ENCODE measurements around the gene RNF213. TPM values are rescaled to one million over a fixed set of nuclear protein-coding genes. Genes with fewer than 3 reads are reported as not detected.

Gene RNF213
- total and polyA plus RNA-seq, 4 donors = 18.2 to 104 (median 33.5) TPM

DNA sequence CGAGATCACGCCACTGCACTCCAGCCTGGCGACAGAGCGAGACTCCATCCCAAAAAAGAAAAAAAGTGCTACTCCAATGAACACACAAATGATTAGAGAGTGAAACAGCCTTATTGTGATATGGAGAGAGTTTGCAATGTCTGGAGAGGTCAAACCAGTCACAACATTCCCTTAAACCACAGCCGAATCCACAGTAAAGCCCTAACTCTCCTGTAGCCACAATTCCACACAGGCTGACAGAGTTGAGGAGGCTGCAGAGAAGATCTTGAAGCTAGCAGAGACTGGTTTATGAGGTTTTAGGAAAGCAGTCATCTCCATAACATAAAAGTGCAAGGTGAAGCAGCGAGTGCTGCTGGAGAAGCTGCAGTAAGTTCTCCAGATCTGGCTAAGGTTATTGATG lies 6.7 kb downstream of the RNF213 start:
- no peak overlapping the region for H3K4me3 ChIP-seq (ENCODE audit: low read depth in 1 of 3, low read length in 3 of 3)
- H3K27ac ChIP-seq (ENCODE audit: low read depth in 1 of 2, low read length in 2 of 2) = no peak overlapping the region
- no peaks in the 10 kb centered on the region for H3K27me3 ChIP-seq (ENCODE audit: control insufficient read depth in 4 of 4, insufficient read depth in 4 of 4, low read length in 3 of 4)
- H3K9ac ChIP-seq (ENCODE audit: low read depth in 1 of 2, low read length in 2 of 2) = no peak overlapping the region
- H3K36me3 ChIP-seq (ENCODE audit: control insufficient read depth in 4 of 4, insufficient read depth in 3 of 4, low read depth in 1 of 4, low read length in 3 of 4) = peaks cover 2 to 15% (median 11%) of the 10 kb centered on the region in 4 donors
- peaks cover 14 to 25% (median 21%) of the 10 kb centered on the region in 4 donors for H3K4me1 ChIP-seq (ENCODE audit: control insufficient read depth in 4 of 4, insufficient read depth in 4 of 4, low read length in 3 of 4)
- H3K9me3 ChIP-seq (ENCODE audit: control insufficient read depth in 4 of 4, low read length in 3 of 4) = no peaks in the 10 kb centered on the region
- 96% methylated on average over 6 of the region's 6 CpGs for WGBS
- no peak for DNase-seq (ENCODE audit: low spot score)
- TF ChIP-seq RXRA (IDR thresholded peaks at IDR 0.05) (no peak), FOXA2 (IDR thresholded peaks at IDR 0.05) (no peak), SP1 (IDR thresholded peaks at IDR 0.05) (no peak), JUND (IDR thresholded peaks at IDR 0.05) (no peak), EGR1 (IDR thresholded peaks at IDR 0.05; ENCODE audit: low read depth in 2 of 2) (no peak), HNF4G (IDR thresholded peaks at IDR 0.05) (no peak)
- TF ChIP-seq, protein P1, sequence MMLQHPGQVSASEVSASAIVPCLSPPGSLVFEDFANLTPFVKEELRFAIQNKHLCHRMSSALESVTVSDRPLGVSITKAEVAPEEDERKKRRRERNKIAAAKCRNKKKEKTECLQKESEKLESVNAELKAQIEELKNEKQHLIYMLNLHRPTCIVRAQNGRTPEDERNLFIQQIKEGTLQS (IDR thresholded peaks at IDR 0.05) = no peak
- TF ChIP-seq, protein P2, sequence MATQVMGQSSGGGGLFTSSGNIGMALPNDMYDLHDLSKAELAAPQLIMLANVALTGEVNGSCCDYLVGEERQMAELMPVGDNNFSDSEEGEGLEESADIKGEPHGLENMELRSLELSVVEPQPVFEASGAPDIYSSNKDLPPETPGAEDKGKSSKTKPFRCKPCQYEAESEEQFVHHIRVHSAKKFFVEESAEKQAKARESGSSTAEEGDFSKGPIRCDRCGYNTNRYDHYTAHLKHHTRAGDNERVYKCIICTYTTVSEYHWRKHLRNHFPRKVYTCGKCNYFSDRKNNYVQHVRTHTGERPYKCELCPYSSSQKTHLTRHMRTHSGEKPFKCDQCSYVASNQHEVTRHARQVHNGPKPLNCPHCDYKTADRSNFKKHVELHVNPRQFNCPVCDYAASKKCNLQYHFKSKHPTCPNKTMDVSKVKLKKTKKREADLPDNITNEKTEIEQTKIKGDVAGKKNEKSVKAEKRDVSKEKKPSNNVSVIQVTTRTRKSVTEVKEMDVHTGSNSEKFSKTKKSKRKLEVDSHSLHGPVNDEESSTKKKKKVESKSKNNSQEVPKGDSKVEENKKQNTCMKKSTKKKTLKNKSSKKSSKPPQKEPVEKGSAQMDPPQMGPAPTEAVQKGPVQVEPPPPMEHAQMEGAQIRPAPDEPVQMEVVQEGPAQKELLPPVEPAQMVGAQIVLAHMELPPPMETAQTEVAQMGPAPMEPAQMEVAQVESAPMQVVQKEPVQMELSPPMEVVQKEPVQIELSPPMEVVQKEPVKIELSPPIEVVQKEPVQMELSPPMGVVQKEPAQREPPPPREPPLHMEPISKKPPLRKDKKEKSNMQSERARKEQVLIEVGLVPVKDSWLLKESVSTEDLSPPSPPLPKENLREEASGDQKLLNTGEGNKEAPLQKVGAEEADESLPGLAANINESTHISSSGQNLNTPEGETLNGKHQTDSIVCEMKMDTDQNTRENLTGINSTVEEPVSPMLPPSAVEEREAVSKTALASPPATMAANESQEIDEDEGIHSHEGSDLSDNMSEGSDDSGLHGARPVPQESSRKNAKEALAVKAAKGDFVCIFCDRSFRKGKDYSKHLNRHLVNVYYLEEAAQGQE (IDR thresholded peaks at IDR 0.05) = no peak
- TF ChIP-seq, protein P3, sequence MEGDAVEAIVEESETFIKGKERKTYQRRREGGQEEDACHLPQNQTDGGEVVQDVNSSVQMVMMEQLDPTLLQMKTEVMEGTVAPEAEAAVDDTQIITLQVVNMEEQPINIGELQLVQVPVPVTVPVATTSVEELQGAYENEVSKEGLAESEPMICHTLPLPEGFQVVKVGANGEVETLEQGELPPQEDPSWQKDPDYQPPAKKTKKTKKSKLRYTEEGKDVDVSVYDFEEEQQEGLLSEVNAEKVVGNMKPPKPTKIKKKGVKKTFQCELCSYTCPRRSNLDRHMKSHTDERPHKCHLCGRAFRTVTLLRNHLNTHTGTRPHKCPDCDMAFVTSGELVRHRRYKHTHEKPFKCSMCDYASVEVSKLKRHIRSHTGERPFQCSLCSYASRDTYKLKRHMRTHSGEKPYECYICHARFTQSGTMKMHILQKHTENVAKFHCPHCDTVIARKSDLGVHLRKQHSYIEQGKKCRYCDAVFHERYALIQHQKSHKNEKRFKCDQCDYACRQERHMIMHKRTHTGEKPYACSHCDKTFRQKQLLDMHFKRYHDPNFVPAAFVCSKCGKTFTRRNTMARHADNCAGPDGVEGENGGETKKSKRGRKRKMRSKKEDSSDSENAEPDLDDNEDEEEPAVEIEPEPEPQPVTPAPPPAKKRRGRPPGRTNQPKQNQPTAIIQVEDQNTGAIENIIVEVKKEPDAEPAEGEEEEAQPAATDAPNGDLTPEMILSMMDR (IDR thresholded peaks at IDR 0.05; ENCODE audit: low read depth, low read length, missing input control) = no peak

DNA sequence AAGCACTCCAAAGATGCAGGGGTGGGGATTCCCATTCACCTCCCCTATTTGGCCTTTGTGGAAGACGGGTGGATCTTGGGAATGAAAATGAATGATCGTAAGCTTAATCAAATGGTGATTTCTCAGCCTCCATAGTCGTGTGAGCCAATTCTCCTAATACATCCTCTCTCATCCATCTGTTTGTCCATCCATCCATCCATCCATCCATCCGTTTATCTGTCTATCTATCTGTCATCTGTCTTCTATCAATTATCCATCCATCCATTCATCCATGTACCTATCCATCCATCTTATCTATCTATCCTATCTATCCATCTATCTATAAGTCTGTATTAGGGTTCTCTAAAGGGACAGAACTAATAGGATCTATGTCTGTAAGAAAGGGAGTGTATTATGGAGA lies 7.8 kb downstream of the RNF213 start:
- WGBS = 87% methylated on average over 4 of the region's 4 CpGs
- Histone ChIP-seq H3K36me3 (ENCODE audit: control insufficient read depth in 4 of 4, insufficient read depth in 3 of 4, low read depth in 1 of 4, low read length in 3 of 4) (peaks cover 5 to 19% (median 12%) of the 10 kb centered on the region in 4 donors), H3K27me3 (ENCODE audit: control insufficient read depth in 4 of 4, insufficient read depth in 4 of 4, low read length in 3 of 4) (no peaks in the 10 kb centered on the region), H3K9ac (ENCODE audit: low read depth in 1 of 2, low read length in 2 of 2) (no peak overlapping the region), H3K9me3 (ENCODE audit: control insufficient read depth in 4 of 4, low read length in 3 of 4) (no peaks in the 10 kb centered on the region), H3K4me3 (ENCODE audit: low read depth in 1 of 3, low read length in 3 of 3) (no peak overlapping the region), H3K4me1 (ENCODE audit: control insufficient read depth in 4 of 4, insufficient read depth in 4 of 4, low read length in 3 of 4) (peaks cover 7 to 15% (median 13%) of the 10 kb centered on the region in 4 donors), H3K27ac (ENCODE audit: low read depth in 1 of 2, low read length in 2 of 2) (no peak overlapping the region)
- no peak for DNase-seq (ENCODE audit: low spot score)
- no peak for TF ChIP-seq FOXA1 (IDR thresholded peaks at IDR 0.05)
- no peak for TF ChIP-seq RAD21 (IDR thresholded peaks at IDR 0.05)
- no peak for TF ChIP-seq GABPA (IDR thresholded peaks at IDR 0.05 in 1 of 2, conservative IDR thresholded peaks at IDR 0.05 in 1 of 2)
- TF ChIP-seq RXRA (IDR thresholded peaks at IDR 0.05) = no peak
- no peak for TF ChIP-seq SP1 (IDR thresholded peaks at IDR 0.05)
- no peak for TF ChIP-seq JUND (IDR thresholded peaks at IDR 0.05)
- TF ChIP-seq, protein P4, sequence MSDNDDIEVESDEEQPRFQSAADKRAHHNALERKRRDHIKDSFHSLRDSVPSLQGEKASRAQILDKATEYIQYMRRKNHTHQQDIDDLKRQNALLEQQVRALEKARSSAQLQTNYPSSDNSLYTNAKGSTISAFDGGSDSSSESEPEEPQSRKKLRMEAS (IDR thresholded peaks at IDR 0.05) = no peak
- no peak for TF ChIP-seq YY1 (IDR thresholded peaks at IDR 0.05)
- no peak for TF ChIP-seq EGR1 (IDR thresholded peaks at IDR 0.05; ENCODE audit: low read depth in 2 of 2)
- TF ChIP-seq, protein P3 (IDR thresholded peaks at IDR 0.05; ENCODE audit: low read depth, low read length, missing input control) = no peak
- TF ChIP-seq, protein P5, sequence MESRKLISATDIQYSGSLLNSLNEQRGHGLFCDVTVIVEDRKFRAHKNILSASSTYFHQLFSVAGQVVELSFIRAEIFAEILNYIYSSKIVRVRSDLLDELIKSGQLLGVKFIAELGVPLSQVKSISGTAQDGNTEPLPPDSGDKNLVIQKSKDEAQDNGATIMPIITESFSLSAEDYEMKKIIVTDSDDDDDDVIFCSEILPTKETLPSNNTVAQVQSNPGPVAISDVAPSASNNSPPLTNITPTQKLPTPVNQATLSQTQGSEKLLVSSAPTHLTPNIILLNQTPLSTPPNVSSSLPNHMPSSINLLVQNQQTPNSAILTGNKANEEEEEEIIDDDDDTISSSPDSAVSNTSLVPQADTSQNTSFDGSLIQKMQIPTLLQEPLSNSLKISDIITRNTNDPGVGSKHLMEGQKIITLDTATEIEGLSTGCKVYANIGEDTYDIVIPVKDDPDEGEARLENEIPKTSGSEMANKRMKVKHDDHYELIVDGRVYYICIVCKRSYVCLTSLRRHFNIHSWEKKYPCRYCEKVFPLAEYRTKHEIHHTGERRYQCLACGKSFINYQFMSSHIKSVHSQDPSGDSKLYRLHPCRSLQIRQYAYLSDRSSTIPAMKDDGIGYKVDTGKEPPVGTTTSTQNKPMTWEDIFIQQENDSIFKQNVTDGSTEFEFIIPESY (IDR thresholded peaks at IDR 0.05) = no peak
- TF ChIP-seq HNF4A (conservative IDR thresholded peaks at IDR 0.05) = no peak
- TF ChIP-seq TAF1 (conservative IDR thresholded peaks at IDR 0.05) = no peak
- TF ChIP-seq, protein P2 (IDR thresholded peaks at IDR 0.05) = no peak
- no peak for TF ChIP-seq FOXA2 (IDR thresholded peaks at IDR 0.05)
- no peak for TF ChIP-seq NR2F2 (IDR thresholded peaks at IDR 0.05)

Data from liver (tissue), 9 donors.